H1 (cell line): ENCODE results near the gene VPS9D1. TPM values are rescaled to one million over a fixed set of nuclear protein-coding genes. Genes with fewer than 3 reads are reported as not detected.

Experiments used
- CTCF ChIA-PET: fragments of 300-600 bp; sonication (Branson Sonifier 250); formaldehyde crosslinking; loops from one replicate; lab custom pipeline; 2021; ENCODE audit not compliant: partially characterized antibody; lab: Charles Lee
- POLR2A ChIA-PET: fragments of 300-600 bp; sonication (Branson Sonifier 250); formaldehyde crosslinking; loops from one replicate; lab custom pipeline; 2021; ENCODE audit warnings: inconsistent platforms; ENCODE audit not compliant: partially characterized antibody; lab: Charles Lee
- DNase-seq, 2 experiments: peaks; one replicate each; pipeline versions ENCODE4 v3.0.0 to v3.0.0-alpha.2; 2010 to 2022; ENCODE audit warnings: low spot score in 2 of 2, low read depth in 1 of 2, mixed read lengths in 1 of 2
- FAIRE-seq: peaks from 2 replicates; lab custom pipeline; 2011; peaks lifted over from hg19 to GRCh38; lab: Jason Lieb, UNC
- H2AFZ ChIP-seq: 2 replicates; pipeline ENCODE4 v1.8.1; 2012; ENCODE audit warnings: low read length, inconsistent platforms
- H2AK5ac ChIP-seq: 2 replicates; pipeline ENCODE4 v1.6.1; 2013; ENCODE audit warnings: low read depth, low read length
- H2BK120ac ChIP-seq: replicated peaks from 2 replicates; pipeline ENCODE3; 2013; ENCODE audit warnings: low read depth, low read length, inconsistent platforms
- H2BK12ac ChIP-seq: 2 replicates; pipeline ENCODE4 v1.6.1; 2013; ENCODE audit warnings: low read depth, low read length
- H2BK15ac ChIP-seq: 2 replicates; pipeline ENCODE4 v1.6.1; 2013; ENCODE audit warnings: low read length
- H2BK20ac ChIP-seq: 2 replicates; pipeline ENCODE4 v1.6.1; 2013; ENCODE audit warnings: low read length
- H2BK5ac ChIP-seq: 2 replicates; pipeline ENCODE4 v1.6.1; 2013; ENCODE audit warnings: low read depth, low read length
- H3K14ac ChIP-seq: 2 replicates; pipeline ENCODE4 v1.6.1; 2013; ENCODE audit warnings: inconsistent platforms; ENCODE audit not compliant: insufficient read length
- H3K18ac ChIP-seq: 2 replicates; pipeline ENCODE4 v1.6.1; 2013; ENCODE audit warnings: low read length; ENCODE audit errors: extremely low read depth
- H3K23ac ChIP-seq: 2 replicates; pipeline ENCODE4 v1.6.1; 2013; ENCODE audit warnings: inconsistent platforms; ENCODE audit not compliant: insufficient read length
- H3K23me2 ChIP-seq: 2 replicates; pipeline ENCODE4 v1.6.1; 2013; ENCODE audit warnings: low read depth, low read length
- H3K27ac ChIP-seq: 2 replicates; pipeline ENCODE4 v1.6.1; 2011; ENCODE audit warnings: low read depth, low read length, inconsistent platforms
- H3K27me3 ChIP-seq, 4 experiments: replicated peaks in 1 of 4; 1 replicate in 1 of 4; 2 replicates in 3 of 4; pipeline versions ENCODE4 v1.6.1 to v1.8.1; 2011 to 2013; ENCODE audit warnings: low read length in 3 of 4, mild to moderate bottlenecking in 3 of 4, inconsistent platforms in 2 of 4, mixed read lengths in 2 of 4, moderate library complexity in 1 of 4; ENCODE audit not compliant: control insufficient read depth in 3 of 4, insufficient read depth in 3 of 4; ENCODE audit errors: extremely low read depth in 1 of 4
- H3K36me3 ChIP-seq, 4 experiments: 2 replicates each; pipeline versions ENCODE4 v1.6.1 to v1.8.1; 2011 to 2013; ENCODE audit warnings: mild to moderate bottlenecking in 4 of 4, low read length in 3 of 4, moderate library complexity in 2 of 4, control low read depth in 1 of 4, inconsistent platforms in 1 of 4; ENCODE audit not compliant: insufficient read depth in 4 of 4, control insufficient read depth in 2 of 4
- H3K4ac ChIP-seq: replicated peaks from 2 replicates; pipeline ENCODE3; 2013; ENCODE audit warnings: low read length, low read depth, mixed read lengths, inconsistent platforms; ENCODE audit not compliant: insufficient read length
- H3K4me1 ChIP-seq, 4 experiments: replicated peaks in 1 of 4; 1 replicate in 1 of 4; 2 replicates in 3 of 4; pipeline versions ENCODE4 v1.6.1 to v1.8.1; 2011 to 2013; ENCODE audit warnings: low read length in 3 of 4, inconsistent platforms in 2 of 4, mixed read lengths in 1 of 4; ENCODE audit not compliant: insufficient read depth in 4 of 4, control insufficient read depth in 3 of 4
- H3K4me2 ChIP-seq, 2 experiments: 2 replicates each; pipeline versions ENCODE4 v1.6.1 to v1.8.1; 2011 to 2013; ENCODE audit warnings: low read depth in 2 of 2, low read length in 2 of 2, control low read depth in 1 of 2, inconsistent platforms in 1 of 2, mild to moderate bottlenecking in 1 of 2; ENCODE audit not compliant: insufficient read depth in 1 of 2
- H3K4me3 ChIP-seq, 4 experiments: fragments of 200-600, 300-600 bp in 1 of 4; sonication (generic), shearing (Covaris generic), sonication (Bioruptor Twin) in 1 of 4; 2 replicates each; pipeline versions ENCODE4 v1.5.1 to v1.8.1; 2011 to 2016; ENCODE audit warnings: low read length in 4 of 4, low read depth in 3 of 4, control low read depth in 2 of 4, inconsistent platforms in 2 of 4, mild to moderate bottlenecking in 2 of 4, mixed read lengths in 1 of 4, moderate library complexity in 1 of 4; ENCODE audit not compliant: insufficient read depth in 2 of 4; ENCODE audit errors: extremely low read depth in 1 of 4
- H3K56ac ChIP-seq: replicated peaks from 2 replicates; pipeline ENCODE3; 2013; ENCODE audit warnings: low read depth, mild to moderate bottlenecking, mixed read lengths, low read length, inconsistent platforms; ENCODE audit not compliant: insufficient read length
- H3K79me1 ChIP-seq: 2 replicates; pipeline ENCODE4 v1.6.1; 2013; ENCODE audit warnings: low read depth, low read length, control low read depth
- H3K79me2 ChIP-seq, 2 experiments: 2 replicates each; pipeline versions ENCODE4 v1.6.1 to v1.8.1; 2012 to 2013; ENCODE audit warnings: low read length in 2 of 2, mild to moderate bottlenecking in 2 of 2, inconsistent platforms in 1 of 2; ENCODE audit not compliant: insufficient read depth in 2 of 2, control insufficient read depth in 1 of 2
- H3K9ac ChIP-seq, 4 experiments: replicated peaks in 1 of 4; 1 replicate in 1 of 4; 2 replicates in 3 of 4; pipeline versions ENCODE4 v1.6.1 to v1.8.1; 2011 to 2013; ENCODE audit warnings: low read depth in 3 of 4, low read length in 3 of 4, control low read depth in 2 of 4, mild to moderate bottlenecking in 2 of 4, moderate library complexity in 2 of 4, inconsistent platforms in 1 of 4; ENCODE audit errors: extremely low read depth in 1 of 4
- H3K9me3 ChIP-seq, 2 experiments: 2 replicates each; pipeline versions ENCODE4 v1.6.1 to v1.8.1; 2012 to 2013; ENCODE audit warnings: mild to moderate bottlenecking in 2 of 2, moderate library complexity in 2 of 2, control low read depth in 1 of 2, inconsistent platforms in 1 of 2, low read depth in 1 of 2, low read length in 1 of 2, mixed read lengths in 1 of 2; ENCODE audit not compliant: insufficient read depth in 2 of 2
- H4K20me1 ChIP-seq, 2 experiments: replicated peaks in 1 of 2; 2 replicates each; pipeline versions ENCODE3 to v1.8.1; 2011 to 2013; ENCODE audit warnings: inconsistent platforms in 2 of 2, low read length in 2 of 2, mild to moderate bottlenecking in 1 of 2; ENCODE audit not compliant: insufficient read depth in 2 of 2, control insufficient read depth in 1 of 2
- H4K5ac ChIP-seq: 2 replicates; pipeline ENCODE4 v1.6.1; 2013; ENCODE audit warnings: low read length, low read depth, mixed read lengths, inconsistent platforms; ENCODE audit not compliant: insufficient read length
- H4K8ac ChIP-seq: 2 replicates; pipeline ENCODE4 v1.8.0; 2013; ENCODE audit warnings: mild to moderate bottlenecking, moderate library complexity, low read length, inconsistent platforms; ENCODE audit not compliant: insufficient read depth; ENCODE audit errors: extremely low read depth
- H4K91ac ChIP-seq: replicated peaks from 2 replicates; pipeline ENCODE3; 2013; ENCODE audit warnings: low read length, mixed read lengths, inconsistent platforms; ENCODE audit not compliant: insufficient read length
- BCL11A ChIP-seq, 2 experiments: IDR thresholded peaks; one replicate each; pipeline ENCODE4 v1.6.1; 2011; ENCODE audit warnings: low read depth in 2 of 2, low read length in 2 of 2, mild to moderate bottlenecking in 2 of 2
- CBX8 ChIP-seq: fragments of 300-800, 300-1000 bp; sonication (generic); IDR thresholded peaks from 2 replicates; pipeline ENCODE4 v1.7.1; 2016; ENCODE audit warnings: low read depth, low read length, borderline replicate concordance
- CHD2 ChIP-seq: IDR thresholded peaks from 2 replicates; pipeline ENCODE4 v1.6.1; 2012; ENCODE audit warnings: low read length, improper control_type of control experiment
- PHF8 ChIP-seq: fragments of 200-600 bp; sonication (generic); conservative IDR thresholded peaks from 2 replicates; pipeline ENCODE4 v1.7.1; 2012; ENCODE audit warnings: low read depth, mild to moderate bottlenecking, inconsistent platforms, low read length, moderate library complexity
- POU5F1 ChIP-seq: IDR thresholded peaks from 2 replicates; pipeline ENCODE4 v1.6.1; 2011; ENCODE audit warnings: low read depth, mild to moderate bottlenecking, low read length, moderate library complexity
- RBBP5 ChIP-seq: IDR thresholded peaks from 2 replicates; pipeline ENCODE4 v1.7.1; 2012; ENCODE audit warnings: low read depth, mild to moderate bottlenecking, inconsistent platforms, low read length, moderate library complexity, borderline replicate concordance
- SP1 ChIP-seq: IDR thresholded peaks from 2 replicates; pipeline ENCODE4 v1.6.1; 2011; ENCODE audit warnings: low read depth, low read length
- SUZ12 ChIP-seq: fragments of 200-600 bp; sonication (generic); IDR thresholded peaks from 2 replicates; pipeline ENCODE4 v1.6.1; 2012; ENCODE audit warnings: mild to moderate bottlenecking, inconsistent platforms, low read length, moderate library complexity, mixed read lengths
- WGBS, 2 experiments: shearing (Covaris generic) in 1 of 2; methylation state at CpG; one replicate each; pipeline versions ENCODE4 v1.1.6 to v1.1.7; 2013 to 2015; ENCODE audit warnings: low lambda C conversion rate in 2 of 2, mixed read lengths in 2 of 2, inconsistent platforms in 1 of 2, low coverage in 1 of 2, missing lambda C conversion rate in 1 of 2; ENCODE audit not compliant: insufficient replicate concordance in 2 of 2, insufficient coverage in 1 of 2, insufficient read length in 1 of 2; ENCODE audit errors: extremely low coverage in 1 of 2, missing lambda C conversion rate in 1 of 2; 5-methylcytosine and 5-hydroxymethylcytosine counted together
- polyA plus RNA-seq, 7 experiments: library from polyadenylated mRNA; depleted of rRNA in 3 of 7; stranded (reverse) in 5 of 7; unstranded in 2 of 7; fragments of >200 nt in 5 of 7; fragments of 200-250 nt in 2 of 7; gene quantifications; 1 replicate in 5 of 7; 2 replicates in 1 of 7; 4 replicates in 1 of 7; pipeline versions ENCODE4 v1.2.1 to v1.2.3, GENCODE V29; 2011 to 2013; ENCODE audit warnings: missing spikeins in 2 of 7, mixed read lengths in 2 of 7
- total RNA-seq: library from RNA; stranded (reverse); fragmentation: NEBNext Ultra II Directional; extraction: Animal tissue kit (Norgen Biotek cat#: 25700); gene quantifications from 2 replicates; pipeline ENCODE4 v1.2.1, GENCODE V29; 2021
- TF ChIP-seq, protein P1 (sequence below): IDR thresholded peaks from 2 replicates; pipeline ENCODE4 v1.6.1; 2012; ENCODE audit warnings: inconsistent platforms
- TF ChIP-seq, protein P2 (sequence below), 3 experiments: IDR thresholded peaks; 1 replicate in 2 of 3; 2 replicates in 1 of 3; pipeline versions ENCODE4 v1.5.1 to v1.6.1; 2011; ENCODE audit warnings: low read length in 3 of 3, mild to moderate bottlenecking in 3 of 3, inconsistent platforms in 2 of 3, low read depth in 1 of 3, moderate library complexity in 1 of 3; ENCODE audit not compliant: insufficient read depth in 1 of 3; ENCODE audit errors: control extremely low read depth in 1 of 3

VPS9D1 gene
- total and polyA plus RNA-seq, 2 of the 8 experiments (the other 6 are each of a cell fraction or from before 2014, with no cell fraction given): 2.9 to 5.4 TPM

DNA sequence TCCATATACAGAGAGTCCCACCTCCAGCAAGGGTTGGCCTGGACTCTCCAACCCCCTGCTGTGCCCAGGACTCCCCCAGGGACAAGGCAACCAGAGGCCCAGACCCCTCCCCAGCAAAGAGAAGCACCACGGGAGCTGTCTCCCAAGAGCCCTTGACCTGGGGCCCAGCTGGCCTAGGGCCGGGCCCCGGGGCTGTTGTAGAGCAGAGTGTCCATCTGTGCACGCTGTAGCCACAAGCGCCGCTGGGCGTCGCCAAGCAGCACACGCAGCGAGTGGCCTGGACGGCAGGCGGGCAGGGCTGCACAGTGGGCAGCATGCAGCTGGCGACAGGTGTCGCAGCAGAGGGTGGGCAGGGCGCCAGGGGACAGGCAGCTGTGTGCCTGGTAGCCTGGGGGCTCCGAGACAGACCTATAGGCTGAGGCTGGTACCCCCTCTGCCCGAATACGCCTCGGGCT lies 23.5 kb downstream of the VPS9D1 start:
- DNase-seq (no peak), FAIRE-seq (no peak)
- H2BK20ac ChIP-seq: no peak overlapping the region
- H2BK15ac ChIP-seq: no peak overlapping the region
- POLR2A ChIA-PET: interaction anchor here (1.0 to 6.6 kb wide), 12 partner anchors 9 to 221 kb away, joined by 3 to 59 read pairs (median 4); partner anchors contain the start of genes CDK10, CPNE7 and VPS9D1
- H3K4me2 ChIP-seq: no peak overlapping the region
- H3K27me3 ChIP-seq: no peaks in the 10 kb centered on the region
- no peak overlapping the region for H3K9ac ChIP-seq
- no peak overlapping the region for H3K4ac ChIP-seq
- H2BK12ac ChIP-seq: no peak overlapping the region
- H4K20me1 ChIP-seq: peaks cover 0 to 22% of the 10 kb centered on the region in 2 experiments
- no peak overlapping the region for H3K14ac ChIP-seq
- no peaks in the 10 kb centered on the region for H3K79me2 ChIP-seq
- H3K56ac ChIP-seq: no peak overlapping the region
- 88% methylated on average over 16 of the region's 19 CpGs; no CpG with 5 or more reads in 1 of the 2 experiments for WGBS, 2 experiments
- no peak overlapping the region for H2BK120ac ChIP-seq
- no peak overlapping the region for H2AK5ac ChIP-seq
- no peaks in the 10 kb centered on the region for H3K79me1 ChIP-seq
- H3K18ac ChIP-seq: no peak overlapping the region
- no peak overlapping the region for H4K91ac ChIP-seq
- no peak overlapping the region for H3K27ac ChIP-seq
- H3K9me3 ChIP-seq: no peaks in the 10 kb centered on the region
- CTCF ChIA-PET: interaction anchor here (0.6 to 1.6 kb wide), 6 partner anchors 9 to 225 kb away, joined by 3 to 7 read pairs (median 3); no protein-coding TSS in a partner anchor
- H2AFZ ChIP-seq: no peak overlapping the region
- no peak overlapping the region for H3K4me3 ChIP-seq
- H4K5ac ChIP-seq: no peak overlapping the region
- peak overlapping the region; percentile 64; the same call in 1 of the 2 replicates for H4K8ac ChIP-seq
- no peak overlapping the region for H2BK5ac ChIP-seq
- H3K23ac ChIP-seq: no peak overlapping the region
- H3K4me1 ChIP-seq: peaks cover 0 to 11% (median 5%) of the 10 kb centered on the region in 4 experiments; a peak in 5 of 7 replicates
- peaks cover 13% of the 10 kb centered on the region; the same call in 1 of the 2 replicates for H3K23me2 ChIP-seq
- peaks cover 3 to 30% (median 10%) of the 10 kb centered on the region in 4 experiments; a peak in 7 of 8 replicates for H3K36me3 ChIP-seq
- no peak for TF ChIP-seq RBBP5
- no peak for TF ChIP-seq SUZ12
- TF ChIP-seq, protein P1, sequence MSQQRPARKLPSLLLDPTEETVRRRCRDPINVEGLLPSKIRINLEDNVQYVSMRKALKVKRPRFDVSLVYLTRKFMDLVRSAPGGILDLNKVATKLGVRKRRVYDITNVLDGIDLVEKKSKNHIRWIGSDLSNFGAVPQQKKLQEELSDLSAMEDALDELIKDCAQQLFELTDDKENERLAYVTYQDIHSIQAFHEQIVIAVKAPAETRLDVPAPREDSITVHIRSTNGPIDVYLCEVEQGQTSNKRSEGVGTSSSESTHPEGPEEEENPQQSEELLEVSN: no peak
- TF ChIP-seq CHD2: no peak
- TF ChIP-seq, protein P2, sequence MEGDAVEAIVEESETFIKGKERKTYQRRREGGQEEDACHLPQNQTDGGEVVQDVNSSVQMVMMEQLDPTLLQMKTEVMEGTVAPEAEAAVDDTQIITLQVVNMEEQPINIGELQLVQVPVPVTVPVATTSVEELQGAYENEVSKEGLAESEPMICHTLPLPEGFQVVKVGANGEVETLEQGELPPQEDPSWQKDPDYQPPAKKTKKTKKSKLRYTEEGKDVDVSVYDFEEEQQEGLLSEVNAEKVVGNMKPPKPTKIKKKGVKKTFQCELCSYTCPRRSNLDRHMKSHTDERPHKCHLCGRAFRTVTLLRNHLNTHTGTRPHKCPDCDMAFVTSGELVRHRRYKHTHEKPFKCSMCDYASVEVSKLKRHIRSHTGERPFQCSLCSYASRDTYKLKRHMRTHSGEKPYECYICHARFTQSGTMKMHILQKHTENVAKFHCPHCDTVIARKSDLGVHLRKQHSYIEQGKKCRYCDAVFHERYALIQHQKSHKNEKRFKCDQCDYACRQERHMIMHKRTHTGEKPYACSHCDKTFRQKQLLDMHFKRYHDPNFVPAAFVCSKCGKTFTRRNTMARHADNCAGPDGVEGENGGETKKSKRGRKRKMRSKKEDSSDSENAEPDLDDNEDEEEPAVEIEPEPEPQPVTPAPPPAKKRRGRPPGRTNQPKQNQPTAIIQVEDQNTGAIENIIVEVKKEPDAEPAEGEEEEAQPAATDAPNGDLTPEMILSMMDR (IDR thresholded peaks at IDR 0.05; ENCODE audit: control extremely low read depth in 1 of 3, insufficient read depth in 1 of 3, low read depth in 1 of 3, low read length in 3 of 3): no peak
- no peak for TF ChIP-seq CBX8
- no peak for TF ChIP-seq SP1
- no peak for TF ChIP-seq PHF8
- no peak for TF ChIP-seq POU5F1
- no peak for TF ChIP-seq BCL11A (IDR thresholded peaks at IDR 0.05; ENCODE audit: low read depth in 2 of 2, low read length in 2 of 2)
